SK-N-DZ (cell line): ENCODE data around the gene SLC34A1.
"Not testable (repeated sequence)": the region's sequence is repeated elsewhere in the genome, so short reads cannot be mapped to it uniquely, and the experiment has no call there.

Experiments used
- DNase-seq: peaks from one replicate; pipeline ENCODE4 v3.0.0-alpha.2; 2015; ENCODE audit warnings: low spot score

The SLC34A1 gene

DNA sequence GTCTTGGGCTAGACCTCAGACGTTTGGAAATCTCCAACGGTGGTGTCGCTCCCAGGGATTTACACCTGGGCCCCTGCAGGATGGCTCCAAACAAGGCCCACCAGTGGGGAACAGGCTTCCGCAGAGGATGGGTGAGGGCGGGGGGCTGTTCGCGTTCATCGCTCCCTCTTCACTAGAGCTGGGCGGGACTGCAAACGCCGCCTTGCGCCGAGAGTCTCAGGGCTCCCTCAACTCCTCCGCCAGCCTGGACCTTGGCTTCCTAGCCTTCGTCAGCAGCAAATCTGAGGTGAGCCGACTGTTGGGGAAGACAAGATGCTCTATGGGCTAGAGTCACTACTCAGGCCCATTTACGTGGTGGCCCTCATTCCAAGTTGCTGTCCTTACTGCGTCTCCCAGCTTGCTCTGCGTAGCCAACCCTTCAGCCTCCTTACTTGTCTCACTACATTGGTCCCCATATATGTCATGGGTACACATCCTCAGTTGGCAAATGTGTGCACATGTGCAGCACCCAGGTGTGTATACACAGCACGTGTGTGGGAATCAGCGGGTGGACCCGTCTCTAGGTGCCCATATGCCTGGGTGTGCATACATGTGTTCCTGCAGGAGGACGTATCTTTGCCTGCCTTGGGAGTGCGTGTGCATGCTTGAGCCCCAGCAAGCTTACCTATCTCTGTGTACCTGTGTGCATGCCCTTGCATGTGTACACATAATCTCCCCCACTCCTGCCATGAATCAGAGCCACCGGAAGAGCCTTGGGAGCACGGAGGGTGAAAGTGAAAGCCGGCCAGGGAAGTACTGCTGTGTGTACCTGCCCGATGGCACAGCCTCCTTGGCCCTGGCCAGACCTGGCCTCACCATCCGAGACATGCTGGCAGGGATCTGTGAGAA is 16.0 kb upstream of the SLC34A1 start:
- no peak for DNase-seq

DNA sequence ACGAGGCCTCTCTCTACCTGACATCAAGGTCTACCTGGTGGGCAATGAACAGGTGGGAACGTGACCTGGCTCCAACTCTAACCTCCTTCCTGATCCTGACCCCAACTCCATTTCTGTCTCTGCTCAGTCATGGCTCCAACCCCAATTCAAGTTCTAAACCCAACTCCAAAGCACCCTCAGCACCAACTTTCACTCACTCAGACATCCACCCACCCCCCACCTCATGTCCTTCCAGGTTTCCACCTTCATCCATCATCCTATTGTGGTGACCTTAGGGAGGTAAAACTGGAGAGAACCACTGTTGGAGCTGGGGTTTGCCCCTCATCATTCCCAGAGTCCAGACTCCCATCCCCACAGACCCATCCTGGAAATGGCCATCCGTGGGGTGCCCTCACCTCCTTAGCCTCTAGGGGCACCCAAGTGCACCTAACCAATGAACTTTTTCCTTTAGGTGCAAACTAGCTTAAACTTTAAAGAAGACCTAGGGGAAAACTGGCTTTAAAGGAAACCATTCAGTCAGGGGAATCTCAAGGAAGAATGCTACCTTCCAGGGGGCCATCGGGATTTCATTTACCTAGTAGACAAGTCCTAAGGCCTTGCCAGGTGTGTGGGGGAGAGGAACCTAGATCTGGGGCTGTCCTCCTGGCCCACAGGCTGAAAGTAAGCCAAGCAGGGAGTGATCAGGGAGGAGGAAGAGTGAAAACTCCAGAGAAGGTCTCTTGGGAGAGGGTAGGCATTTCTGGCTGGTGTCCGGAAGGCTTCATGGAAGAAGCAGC is 15.2 kb upstream of the SLC34A1 start:
- no peak for DNase-seq

DNA sequence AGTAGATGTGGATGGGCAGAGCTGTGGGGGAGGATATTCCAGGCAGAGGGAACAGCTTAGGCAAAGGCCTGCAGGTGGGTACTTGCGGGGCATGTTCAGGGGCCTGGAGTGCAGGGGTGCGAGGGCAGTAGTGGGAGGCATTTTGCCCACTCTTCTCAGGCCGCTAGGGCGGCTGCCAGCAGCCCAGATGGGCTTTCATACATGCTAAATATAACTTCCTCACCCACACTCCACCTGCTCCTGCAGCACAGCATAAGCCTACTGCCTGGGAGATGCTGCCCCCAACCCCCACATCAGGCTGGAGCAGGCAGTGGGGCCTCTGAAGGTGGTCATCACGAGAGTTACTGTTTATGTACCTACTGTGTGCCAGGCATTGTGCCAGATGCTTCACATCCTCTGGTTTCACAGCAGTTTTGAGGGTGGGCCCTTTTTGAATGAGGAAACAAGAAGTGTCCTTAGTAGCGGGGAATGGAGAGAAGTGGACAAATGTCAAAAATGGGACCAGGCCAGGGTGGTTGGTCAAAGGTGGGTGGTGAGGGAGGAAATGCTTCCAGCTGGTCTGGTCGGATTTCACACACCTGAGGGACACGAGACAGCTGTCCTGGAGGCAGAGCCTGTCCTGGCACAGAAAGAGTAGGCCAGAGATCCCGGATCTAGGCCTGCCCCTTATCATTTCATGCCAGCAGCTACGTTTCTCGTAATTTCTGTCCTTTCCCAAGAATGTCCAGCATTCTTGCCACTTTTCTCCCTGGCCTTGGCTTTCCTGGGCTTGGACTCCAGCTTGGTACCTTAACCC is 14.4 kb upstream of the SLC34A1 start:
- no peak for DNase-seq

DNA sequence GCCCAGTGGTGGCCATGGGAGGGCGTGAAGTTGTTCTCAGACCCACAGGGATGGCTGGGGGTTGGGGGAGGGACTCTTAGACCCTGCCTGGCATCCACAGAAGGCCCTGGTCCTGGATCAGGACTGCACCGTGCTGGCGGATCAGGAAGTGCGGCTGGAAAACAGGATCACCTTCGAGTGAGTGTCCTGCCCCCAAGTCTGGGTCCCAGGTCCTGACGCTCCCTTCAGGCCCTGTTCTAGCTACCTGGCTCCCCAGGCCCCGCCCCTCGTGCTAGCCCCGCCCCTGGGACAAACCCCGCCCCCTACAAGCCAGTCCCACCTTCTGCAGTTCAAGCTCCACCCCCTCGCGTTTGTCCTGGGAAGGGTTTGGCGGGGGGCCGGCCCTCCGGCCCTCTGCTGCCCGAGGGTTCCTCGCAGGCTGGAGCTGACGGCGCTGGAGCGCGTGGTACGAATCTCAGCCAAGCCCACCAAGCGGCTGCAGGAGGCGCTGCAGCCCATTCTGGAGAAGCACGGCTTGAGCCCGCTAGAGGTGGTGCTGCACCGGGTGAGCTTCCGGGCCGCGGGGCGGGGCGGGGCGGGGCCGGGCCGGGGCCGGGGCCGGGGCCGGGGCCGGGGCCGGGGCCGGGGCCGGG is 13.6 kb upstream of the SLC34A1 start:
- DNase-seq: peak; percentile 73

DNA sequence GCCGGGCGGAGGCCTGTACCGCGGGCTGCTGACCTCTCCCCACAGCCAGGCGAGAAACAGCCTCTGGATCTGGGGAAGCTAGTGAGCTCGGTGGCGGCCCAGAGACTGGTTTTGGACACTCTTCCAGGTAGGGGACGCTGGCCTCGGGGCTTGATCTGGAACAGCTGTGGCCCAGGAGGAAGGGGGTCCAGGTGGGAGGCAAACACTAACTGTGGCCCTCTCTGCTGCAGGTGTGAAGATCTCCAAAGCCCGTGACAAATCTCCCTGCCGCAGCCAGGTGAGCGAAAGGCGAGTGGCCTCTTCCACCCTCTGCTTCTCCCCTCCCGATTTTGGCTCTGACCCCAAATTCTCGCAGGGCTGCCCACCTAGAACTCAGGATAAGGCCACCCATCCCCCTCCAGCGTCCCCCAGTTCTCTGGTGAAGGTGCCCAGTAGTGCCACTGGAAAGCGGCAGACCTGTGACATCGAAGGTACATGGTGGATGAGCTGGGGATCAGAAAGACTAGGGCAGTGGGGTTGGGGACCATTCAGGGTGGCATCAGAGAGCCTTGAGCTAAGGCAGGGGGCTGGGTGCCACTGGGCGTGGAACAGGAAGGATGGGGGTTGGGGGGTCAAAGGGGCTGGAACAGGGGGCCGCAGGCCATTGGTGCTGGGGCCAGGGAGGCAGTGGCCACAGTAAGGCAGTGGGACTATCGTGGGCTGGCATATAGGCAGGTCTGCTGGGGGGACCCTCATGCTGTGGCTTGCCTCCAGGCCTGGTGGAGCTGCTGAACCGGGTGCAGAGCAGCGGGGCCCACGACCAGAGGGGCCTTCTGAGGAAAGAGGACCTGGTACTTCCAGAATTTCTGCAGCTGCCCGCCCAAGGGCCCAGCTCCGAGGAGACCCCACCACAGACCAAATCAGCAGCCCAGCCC is 12.9 kb upstream of the SLC34A1 start:
- no peak for DNase-seq

DNA sequence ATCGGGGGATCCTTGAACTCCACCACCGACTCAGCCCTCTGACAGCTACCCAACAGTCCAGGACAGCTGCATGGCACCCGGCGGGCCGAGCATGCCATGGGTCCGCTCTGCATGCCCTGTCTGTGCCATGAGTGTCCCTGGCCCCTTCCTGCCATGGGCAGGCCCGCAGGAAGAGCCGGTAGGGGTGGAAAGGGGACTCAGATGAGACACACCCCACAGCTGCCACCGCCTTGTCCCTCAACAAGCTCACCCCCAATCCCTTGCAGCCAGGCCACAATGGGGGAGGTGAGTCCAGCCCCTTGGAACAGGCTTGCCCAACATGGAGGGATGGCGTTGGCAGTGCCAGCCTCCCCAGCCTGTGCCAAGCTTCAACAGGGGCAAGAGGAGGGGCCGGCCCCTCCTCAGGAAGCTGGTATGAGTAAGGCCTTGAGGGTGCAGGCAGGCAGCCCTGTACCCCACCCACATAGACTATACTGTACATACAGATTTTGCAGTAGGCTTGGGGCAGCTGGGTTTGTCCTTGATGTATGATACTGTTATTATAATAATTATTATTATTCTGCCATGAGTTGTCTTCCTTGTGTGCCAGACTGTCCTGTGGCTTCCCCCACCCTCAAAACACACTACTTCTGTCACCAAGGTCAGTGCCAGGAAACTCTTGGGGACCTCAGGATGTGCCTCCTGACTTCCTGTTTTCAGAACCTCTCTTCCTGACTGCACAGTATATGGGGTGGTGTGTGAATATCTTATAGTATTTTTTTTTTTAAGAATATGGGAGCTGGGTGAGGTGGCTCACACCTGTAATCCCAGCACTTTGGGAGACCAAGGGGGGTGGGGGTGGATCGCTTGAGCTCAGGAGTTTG is 12.0 kb upstream of the SLC34A1 start:
- no peak for DNase-seq

- no peak for DNase-seq
Measured at GRCh38 chr5:177372910-177373309, 11.3 kb upstream of the SLC34A1 start.

DNA sequence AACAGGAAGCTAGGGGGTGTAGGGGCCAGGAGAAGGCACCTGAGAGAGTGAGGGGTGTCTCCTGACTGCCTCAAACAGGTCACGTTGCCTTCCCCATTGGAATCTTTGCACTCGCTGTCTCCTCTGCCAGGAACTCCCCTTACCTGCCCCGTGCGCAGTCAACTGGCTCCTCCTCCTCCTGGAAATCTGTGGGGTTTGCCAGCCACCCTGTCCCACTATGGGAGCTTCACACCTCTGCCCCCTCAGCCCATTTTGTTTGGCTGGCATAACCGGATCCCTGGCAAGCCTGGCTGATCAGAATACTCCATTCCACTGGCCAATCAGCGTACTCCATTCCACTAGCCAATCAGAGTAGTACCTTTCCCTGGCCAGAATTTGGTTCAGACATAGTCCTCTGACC is 10.4 kb upstream of the SLC34A1 start:
- DNase-seq: no peak

DNA sequence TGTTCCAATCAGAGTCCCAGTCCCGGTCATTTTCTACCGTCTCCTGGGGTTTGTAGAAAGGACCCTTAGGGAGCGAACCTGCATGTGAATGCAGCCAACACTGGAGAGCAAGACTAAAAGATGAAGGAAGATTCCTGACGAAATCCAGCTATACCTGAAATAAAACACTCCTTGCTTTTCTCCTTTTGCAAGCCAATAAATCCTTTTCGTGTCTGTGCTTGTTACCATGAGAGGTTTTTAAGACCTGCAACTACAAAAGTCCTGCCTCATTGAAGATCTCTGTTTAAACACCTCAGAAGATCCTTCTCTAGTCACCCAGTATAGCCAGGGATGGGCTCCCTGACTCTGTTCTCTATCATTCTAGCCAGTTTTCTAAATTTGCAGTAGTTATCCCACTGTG is 10.0 kb upstream of the SLC34A1 start:
- DNase-seq: no peak

DNA sequence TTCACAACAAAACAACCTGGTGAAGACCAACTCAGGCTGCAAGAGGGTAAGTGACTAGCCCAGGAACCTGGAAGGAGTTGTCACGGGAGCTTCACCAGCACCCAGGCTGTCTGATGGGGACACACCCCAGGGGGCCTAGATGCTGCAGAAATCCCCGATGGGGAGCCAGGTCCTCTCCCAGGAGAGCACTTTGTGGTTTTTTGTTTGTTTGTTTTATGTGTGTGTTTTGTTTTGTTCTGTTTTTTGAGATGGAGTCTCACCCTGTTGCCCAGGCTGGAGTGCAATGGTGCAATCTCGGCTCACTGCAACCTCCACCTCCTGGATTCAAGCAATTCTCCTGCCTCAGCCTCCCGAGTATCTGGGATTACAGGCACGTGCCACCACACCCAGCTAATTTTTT is 8.7 kb upstream of the SLC34A1 start:
- not testable (repeated sequence) for DNase-seq

- DNase-seq: no peak
Measured at GRCh38 chr5:177376107-177376506, 8.1 kb upstream of the SLC34A1 start.

GRCh38 chr5:177377851-177378776 is 6.1 kb upstream of the SLC34A1 start:
- no peak for DNase-seq

GRCh38 chr5:177378884-177379883 is 5.0 kb upstream of the SLC34A1 start:
- DNase-seq: no peak

GRCh38 chr5:177380805-177381126 is 3.5 kb upstream of the SLC34A1 start:
- DNase-seq: no peak

GRCh38 chr5:177382423-177383029 is 1.7 kb upstream of the SLC34A1 start:
- DNase-seq: no peak

- no peak for DNase-seq
Measured at GRCh38 chr5:177383181-177383580, 1.1 kb upstream of the SLC34A1 start.

DNA sequence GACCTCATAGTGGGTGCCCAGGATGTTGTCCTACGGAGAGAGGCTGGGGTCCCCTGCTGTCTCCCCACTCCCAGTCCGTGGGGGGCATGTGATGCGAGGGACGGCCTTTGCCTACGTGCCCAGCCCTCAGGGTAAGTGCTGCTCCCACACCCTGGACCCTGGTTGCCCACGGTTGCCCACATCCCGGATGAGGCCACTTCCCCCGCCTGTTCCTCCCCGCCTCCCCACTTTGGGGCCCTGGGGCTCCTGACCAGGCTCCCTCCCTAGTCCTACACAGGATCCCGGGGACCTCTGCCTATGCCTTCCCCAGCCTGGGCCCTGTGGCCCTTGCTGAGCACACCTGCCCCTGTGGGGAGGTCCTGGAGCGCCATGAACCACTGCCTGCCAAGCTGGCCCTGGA is 1.5 kb downstream of the SLC34A1 start:
- no peak for DNase-seq
